Epithelial cell of proximal tubule (primary cell): ENCODE measurements around the gene BCS1L. TPM values are rescaled to one million over a fixed set of nuclear protein-coding genes. Genes with fewer than 3 reads are reported as not detected.
"Not testable (repeated sequence)": the region's sequence is repeated elsewhere in the genome, so short reads cannot be mapped to it uniquely, and the experiment has no call there.

Experiments used
- DNase-seq: peaks from one replicate; pipeline ENCODE4 v3.0.0-alpha.2; 2011; ENCODE audit warnings: low read depth
- H3K4me3 ChIP-seq: 2 replicates; pipeline ENCODE4 v1.5.1; 2011; ENCODE audit warnings: low read depth, mild to moderate bottlenecking, low read length
- total RNA-seq: library from RNA; depleted of rRNA; stranded (reverse); fragments of >200 nt; gene quantifications from 2 replicates; pipeline ENCODE4 v1.2.3, GENCODE V29; 2015
- TF ChIP-seq, protein P1 (sequence below): conservative IDR thresholded peaks from 2 replicates; pipeline ENCODE4 v1.5.1; 2012; ENCODE audit warnings: low read depth, mild to moderate bottlenecking, low read length

Gene BCS1L
- total RNA-seq, 1 donor from 2014 or later, result 38.2 TPM

DNA sequence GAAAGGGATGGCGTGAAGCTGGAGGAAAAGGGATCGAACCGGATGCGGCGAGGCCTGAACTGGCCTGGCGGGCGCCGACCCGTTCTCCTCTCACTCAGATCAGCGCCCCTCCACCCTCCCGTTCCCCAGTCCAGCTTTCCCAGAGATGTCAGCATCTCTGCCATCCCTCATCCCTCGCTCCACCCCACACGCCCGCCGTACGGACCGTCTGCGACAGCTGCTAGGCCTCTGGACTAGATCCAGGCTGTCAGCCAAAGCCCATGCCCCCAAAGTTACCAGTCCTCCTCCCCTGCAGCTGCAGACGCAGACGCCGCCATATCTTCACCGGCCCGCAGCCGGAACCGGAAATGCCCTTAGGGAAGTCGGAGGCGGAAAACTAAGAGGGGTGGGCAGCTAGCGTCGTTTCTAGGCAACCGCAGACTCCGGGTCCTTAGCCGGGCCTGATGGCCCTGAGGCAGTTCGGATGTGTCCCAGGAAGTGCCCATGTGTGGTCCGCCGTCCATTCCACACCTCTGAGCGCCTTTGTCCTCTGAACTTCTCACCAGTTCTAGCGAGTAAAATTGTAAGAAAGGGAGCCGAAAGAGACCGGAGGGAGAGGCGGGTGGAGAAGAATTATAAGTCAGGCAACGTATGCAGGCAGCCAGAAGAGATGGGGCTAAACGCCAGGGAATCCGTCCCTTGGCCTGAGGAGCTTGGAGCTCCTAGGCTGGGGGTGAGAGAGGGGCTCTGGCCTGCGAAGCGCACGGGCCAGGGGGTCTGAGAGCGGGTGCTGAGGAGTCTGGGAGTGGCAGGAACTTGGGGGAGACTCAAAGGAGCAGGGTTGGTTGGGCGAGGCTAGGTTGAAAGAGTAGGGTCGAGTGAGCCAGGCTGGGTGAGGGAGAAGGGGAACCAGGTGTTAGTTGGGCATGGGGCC lies 12.4 kb downstream of the BCS1L start, which contains the start of the genes RNF25 and STK36:
RNF25 (minus strand) TSS at position 349 of the 913 bp plus-strand sequence; CDS start at position 317, 32 bp downstream.
STK36 (plus strand) TSS at position 433 of the 913 bp plus-strand sequence. CDS start 744 bp downstream, outside the sequence.
- peak within 1 kb of the TSS; percentile 84 for H3K4me3 ChIP-seq
- TF ChIP-seq, protein P1, sequence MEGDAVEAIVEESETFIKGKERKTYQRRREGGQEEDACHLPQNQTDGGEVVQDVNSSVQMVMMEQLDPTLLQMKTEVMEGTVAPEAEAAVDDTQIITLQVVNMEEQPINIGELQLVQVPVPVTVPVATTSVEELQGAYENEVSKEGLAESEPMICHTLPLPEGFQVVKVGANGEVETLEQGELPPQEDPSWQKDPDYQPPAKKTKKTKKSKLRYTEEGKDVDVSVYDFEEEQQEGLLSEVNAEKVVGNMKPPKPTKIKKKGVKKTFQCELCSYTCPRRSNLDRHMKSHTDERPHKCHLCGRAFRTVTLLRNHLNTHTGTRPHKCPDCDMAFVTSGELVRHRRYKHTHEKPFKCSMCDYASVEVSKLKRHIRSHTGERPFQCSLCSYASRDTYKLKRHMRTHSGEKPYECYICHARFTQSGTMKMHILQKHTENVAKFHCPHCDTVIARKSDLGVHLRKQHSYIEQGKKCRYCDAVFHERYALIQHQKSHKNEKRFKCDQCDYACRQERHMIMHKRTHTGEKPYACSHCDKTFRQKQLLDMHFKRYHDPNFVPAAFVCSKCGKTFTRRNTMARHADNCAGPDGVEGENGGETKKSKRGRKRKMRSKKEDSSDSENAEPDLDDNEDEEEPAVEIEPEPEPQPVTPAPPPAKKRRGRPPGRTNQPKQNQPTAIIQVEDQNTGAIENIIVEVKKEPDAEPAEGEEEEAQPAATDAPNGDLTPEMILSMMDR, result no peak
- DNase-seq, result no peak

DNA sequence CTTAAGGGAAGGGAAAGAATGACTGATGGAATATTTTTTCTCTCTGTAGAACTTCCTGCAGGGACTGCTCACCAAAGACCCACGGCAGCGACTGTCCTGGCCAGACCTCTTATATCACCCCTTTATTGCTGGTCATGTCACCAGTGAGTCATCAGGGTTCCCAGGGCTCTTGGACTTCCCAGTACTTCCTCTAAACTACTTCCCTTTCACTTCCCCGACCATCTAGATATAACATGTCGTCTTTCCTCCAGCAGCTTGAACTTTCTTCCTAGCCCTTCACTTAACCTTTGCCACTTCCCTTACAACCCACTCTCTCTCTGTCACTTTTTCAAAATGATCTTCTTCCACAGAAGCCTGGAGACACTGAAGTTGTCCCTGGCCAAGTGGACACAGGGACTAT lies 19.6 kb downstream of the BCS1L start:
- H3K4me3 ChIP-seq, result no peak overlapping the region
- no peak for DNase-seq
- TF ChIP-seq, protein P1, result no peak

DNA sequence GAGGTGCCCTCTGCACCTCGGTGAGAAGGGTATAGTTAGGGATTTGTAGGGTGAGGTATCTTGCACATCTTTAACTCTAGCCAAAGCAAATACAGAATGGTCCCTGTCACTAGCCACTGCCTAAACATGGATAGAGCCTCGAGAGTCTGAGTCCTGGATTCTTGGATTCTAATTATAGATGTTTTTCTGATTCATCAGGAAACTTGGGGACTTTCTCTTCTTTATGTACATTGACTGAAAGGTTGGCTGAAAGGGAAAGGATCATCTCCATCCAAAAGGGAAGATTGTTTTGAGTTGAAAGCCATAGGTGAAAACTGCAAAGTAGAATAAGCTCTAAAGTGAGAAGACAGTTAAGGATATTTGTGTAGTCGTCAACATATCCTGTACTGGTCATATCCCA lies 20.6 kb downstream of the BCS1L start:
- TF ChIP-seq, protein P1, result no peak
- DNase-seq, result no peak
- no peak overlapping the region for H3K4me3 ChIP-seq

DNA sequence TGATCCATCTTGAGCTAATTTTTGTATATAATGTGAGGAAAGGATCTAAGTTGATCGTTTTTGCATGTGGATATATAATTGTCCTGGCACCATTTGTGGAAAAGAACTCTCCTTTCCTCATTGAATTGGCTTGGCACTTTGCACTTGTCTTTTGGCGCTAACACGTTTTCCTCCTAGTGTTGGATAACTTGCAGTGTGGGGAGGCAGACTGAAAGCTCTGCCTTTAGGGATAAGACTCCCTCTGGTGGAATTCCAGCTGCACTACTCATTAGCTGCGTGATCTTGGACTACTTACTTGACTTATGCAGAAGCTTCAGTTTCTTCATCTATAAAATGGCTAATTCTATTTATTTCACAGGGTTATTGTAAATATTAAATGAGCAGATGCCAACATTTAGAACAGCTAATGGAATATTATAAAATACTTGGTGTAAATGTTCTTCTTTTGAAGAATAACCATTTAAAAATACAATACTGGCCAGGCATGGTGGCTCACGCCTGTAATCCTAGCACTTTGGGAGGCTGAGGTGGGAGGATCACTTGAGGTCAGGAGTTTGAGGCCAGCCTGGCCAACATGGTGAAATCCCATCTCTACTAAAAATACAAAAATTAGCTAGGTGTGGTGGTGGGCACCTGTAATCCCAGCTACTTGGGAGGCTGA lies 28.0 kb downstream of the BCS1L start:
- TF ChIP-seq, protein P1, result peak; percentile 92
- H3K4me3 ChIP-seq, result not testable (repeated sequence)
- DNase-seq, result peak; percentile 31

DNA sequence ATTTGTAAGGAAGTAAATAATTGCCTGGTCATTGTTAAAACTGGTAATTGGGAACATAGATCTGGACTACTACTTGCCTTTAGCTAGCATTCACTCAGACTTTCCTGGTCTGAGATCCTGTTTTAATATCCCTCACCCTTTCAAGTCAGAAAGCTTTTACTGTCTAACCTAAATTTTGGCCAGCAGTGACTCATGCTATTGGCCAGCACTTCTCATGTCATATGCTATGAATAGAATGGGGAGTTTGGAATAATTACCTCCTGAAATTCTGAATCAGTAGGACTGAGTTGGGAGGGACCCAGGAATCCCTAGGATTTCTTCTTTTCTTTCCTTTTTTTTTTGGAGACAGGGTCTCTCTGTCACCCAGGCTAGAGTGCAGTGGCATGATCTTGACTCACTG lies 31.8 kb downstream of the BCS1L start:
- no peak for DNase-seq
- TF ChIP-seq, protein P1, result no peak
- H3K4me3 ChIP-seq, result no peak overlapping the region

DNA sequence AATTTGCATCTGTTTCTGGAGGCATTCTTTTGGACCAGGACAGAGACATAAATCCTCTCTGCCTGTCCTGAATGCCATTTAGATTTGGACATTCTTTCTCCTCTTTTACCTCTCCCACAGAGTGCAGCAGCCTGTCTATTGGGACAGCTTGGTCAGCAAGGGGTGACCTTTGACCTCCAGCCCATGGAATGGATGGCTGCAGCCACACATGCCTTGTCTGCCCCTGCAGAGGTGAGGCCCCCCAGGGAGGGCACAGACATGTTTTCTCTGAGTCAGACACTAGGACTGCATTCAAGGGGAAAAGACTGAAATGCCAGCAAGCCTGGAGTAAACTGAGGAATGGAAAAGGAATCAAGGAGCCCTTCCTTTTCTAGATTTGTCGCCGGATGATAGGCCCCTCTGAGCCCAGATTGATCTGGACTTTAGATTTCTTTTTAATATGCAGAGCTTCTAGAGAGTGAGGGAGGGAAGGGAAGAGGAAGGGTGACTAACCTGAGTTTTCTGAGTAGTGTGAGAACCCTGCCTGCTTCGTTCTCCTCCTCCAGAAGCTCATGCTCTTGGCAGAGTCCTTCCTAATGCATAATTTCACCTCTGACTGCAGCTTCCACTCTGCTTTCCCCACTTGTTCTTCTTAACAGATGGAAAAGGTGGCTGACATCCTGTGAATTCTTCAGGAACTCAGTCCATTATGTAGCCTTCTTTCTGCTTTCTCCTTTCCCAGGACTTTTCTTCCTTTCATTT lies 35.1 kb downstream of the BCS1L start:
- no peak overlapping the region for H3K4me3 ChIP-seq
- TF ChIP-seq, protein P1, result no peak
- no peak for DNase-seq
